ENCODE measurements around the gene AQR. TPM values are rescaled to one million over a fixed set of nuclear protein-coding genes. Genes with fewer than 3 reads are reported as not detected.

AQR gene
- total RNA-seq, 1 experiment from 2014 or later = 62.1 TPM

DNA sequence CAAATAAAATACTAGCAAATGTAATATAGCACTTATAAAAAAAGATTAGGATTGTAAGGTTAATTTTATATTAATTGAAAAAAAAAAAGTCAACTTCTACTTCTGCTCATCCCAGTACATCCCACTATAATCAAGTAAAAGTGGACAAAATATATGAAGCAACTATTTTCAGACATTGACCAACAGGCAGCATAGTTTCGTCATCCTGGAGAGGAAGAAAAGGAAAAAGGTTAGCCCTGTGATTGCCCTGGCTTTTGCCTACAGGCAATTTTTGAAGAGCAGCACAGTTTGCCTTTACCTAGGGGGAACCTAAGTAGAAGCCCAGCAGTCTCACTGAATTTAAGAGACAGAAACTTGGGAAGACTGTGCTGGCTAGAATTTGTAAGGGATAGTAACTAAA is 121.9 kb downstream of the AQR start:
- Mint-ChIP-seq H3K36me3 (no peaks in the 10 kb centered on the region), H3K27ac (no peak overlapping the region), H3K4me3 (no peak overlapping the region), H3K9me3 (peaks cover 12% of the 10 kb centered on the region), H3K27me3 (ENCODE audit: low read depth) (no peaks in the 10 kb centered on the region), H3K4me1 (no peaks in the 10 kb centered on the region)
- DNase-seq (ENCODE audit: low spot score) (no peak), ATAC-seq (no peak)
- TF ChIP-seq FOXK1 (CRISPR knock-in tag; IDR thresholded peaks at IDR 0.05) (no peak), ZNF423 (CRISPR knock-in tag; IDR thresholded peaks at IDR 0.05) (no peak), ZNF317 (CRISPR knock-in tag; IDR thresholded peaks at IDR 0.05; ENCODE audit: borderline replicate concordance, low read depth) (no peak), GABPB1 (CRISPR knock-in tag; IDR thresholded peaks at IDR 0.05) (no peak)
- TF ChIP-seq, protein P1, sequence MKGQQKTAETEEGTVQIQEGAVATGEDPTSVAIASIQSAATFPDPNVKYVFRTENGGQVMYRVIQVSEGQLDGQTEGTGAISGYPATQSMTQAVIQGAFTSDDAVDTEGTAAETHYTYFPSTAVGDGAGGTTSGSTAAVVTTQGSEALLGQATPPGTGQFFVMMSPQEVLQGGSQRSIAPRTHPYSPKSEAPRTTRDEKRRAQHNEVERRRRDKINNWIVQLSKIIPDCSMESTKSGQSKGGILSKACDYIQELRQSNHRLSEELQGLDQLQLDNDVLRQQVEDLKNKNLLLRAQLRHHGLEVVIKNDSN (CRISPR knock-in tag; IDR thresholded peaks at IDR 0.05) = no peak
- TF ChIP-seq, protein P2, sequence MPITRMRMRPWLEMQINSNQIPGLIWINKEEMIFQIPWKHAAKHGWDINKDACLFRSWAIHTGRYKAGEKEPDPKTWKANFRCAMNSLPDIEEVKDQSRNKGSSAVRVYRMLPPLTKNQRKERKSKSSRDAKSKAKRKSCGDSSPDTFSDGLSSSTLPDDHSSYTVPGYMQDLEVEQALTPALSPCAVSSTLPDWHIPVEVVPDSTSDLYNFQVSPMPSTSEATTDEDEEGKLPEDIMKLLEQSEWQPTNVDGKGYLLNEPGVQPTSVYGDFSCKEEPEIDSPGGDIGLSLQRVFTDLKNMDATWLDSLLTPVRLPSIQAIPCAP (CRISPR knock-in tag; IDR thresholded peaks at IDR 0.05) = no peak
- CTCF ChIA-PET = no interaction called here
- POLR2A ChIA-PET = no interaction called here

DNA sequence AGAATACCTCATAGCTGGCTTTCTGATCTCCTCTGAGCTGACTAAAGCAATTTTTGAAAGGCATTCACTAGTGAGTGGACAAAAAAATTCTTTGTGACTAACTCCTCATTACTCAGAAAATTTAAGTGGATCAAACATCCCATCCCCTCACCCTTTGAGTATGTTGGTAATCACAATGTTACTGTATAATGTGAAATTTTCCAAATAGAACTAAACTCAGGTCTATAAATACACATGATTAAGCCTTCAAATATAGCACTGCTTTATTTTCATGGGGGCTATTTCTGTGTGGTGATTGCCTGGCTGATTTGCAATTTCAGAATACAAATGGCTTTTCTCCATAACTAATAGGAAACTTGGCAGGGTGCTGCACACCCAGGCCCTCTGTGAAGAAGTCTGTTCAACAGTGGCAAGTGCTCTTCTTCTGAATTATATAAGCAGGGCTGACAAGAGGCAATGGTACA is 128.2 kb downstream of the AQR start:
- Mint-ChIP-seq H3K27me3 (ENCODE audit: low read depth) (no peaks in the 10 kb centered on the region), H3K27ac (no peak overlapping the region), H3K36me3 (no peaks in the 10 kb centered on the region), H3K9me3 (no peaks in the 10 kb centered on the region), H3K4me3 (no peak overlapping the region), H3K4me1 (no peaks in the 10 kb centered on the region)
- ATAC-seq (no peak), DNase-seq (ENCODE audit: low spot score) (no peak)
- ChIA-PET CTCF (no interaction called here), POLR2A (no interaction called here)
- TF ChIP-seq IRF2 (CRISPR knock-in tag; IDR thresholded peaks at IDR 0.05; ENCODE audit: borderline replicate concordance, low read depth) = no peak
- TF ChIP-seq, protein P3, sequence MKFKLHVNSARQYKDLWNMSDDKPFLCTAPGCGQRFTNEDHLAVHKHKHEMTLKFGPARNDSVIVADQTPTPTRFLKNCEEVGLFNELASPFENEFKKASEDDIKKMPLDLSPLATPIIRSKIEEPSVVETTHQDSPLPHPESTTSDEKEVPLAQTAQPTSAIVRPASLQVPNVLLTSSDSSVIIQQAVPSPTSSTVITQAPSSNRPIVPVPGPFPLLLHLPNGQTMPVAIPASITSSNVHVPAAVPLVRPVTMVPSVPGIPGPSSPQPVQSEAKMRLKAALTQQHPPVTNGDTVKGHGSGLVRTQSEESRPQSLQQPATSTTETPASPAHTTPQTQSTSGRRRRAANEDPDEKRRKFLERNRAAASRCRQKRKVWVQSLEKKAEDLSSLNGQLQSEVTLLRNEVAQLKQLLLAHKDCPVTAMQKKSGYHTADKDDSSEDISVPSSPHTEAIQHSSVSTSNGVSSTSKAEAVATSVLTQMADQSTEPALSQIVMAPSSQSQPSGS (CRISPR knock-in tag; IDR thresholded peaks at IDR 0.05; ENCODE audit: borderline replicate concordance, low read depth) = no peak
- no peak for TF ChIP-seq GABPB1 (CRISPR knock-in tag; IDR thresholded peaks at IDR 0.05)
- no peak for TF ChIP-seq PRRX2 (CRISPR knock-in tag; IDR thresholded peaks at IDR 0.05)
- TF ChIP-seq, protein P4, sequence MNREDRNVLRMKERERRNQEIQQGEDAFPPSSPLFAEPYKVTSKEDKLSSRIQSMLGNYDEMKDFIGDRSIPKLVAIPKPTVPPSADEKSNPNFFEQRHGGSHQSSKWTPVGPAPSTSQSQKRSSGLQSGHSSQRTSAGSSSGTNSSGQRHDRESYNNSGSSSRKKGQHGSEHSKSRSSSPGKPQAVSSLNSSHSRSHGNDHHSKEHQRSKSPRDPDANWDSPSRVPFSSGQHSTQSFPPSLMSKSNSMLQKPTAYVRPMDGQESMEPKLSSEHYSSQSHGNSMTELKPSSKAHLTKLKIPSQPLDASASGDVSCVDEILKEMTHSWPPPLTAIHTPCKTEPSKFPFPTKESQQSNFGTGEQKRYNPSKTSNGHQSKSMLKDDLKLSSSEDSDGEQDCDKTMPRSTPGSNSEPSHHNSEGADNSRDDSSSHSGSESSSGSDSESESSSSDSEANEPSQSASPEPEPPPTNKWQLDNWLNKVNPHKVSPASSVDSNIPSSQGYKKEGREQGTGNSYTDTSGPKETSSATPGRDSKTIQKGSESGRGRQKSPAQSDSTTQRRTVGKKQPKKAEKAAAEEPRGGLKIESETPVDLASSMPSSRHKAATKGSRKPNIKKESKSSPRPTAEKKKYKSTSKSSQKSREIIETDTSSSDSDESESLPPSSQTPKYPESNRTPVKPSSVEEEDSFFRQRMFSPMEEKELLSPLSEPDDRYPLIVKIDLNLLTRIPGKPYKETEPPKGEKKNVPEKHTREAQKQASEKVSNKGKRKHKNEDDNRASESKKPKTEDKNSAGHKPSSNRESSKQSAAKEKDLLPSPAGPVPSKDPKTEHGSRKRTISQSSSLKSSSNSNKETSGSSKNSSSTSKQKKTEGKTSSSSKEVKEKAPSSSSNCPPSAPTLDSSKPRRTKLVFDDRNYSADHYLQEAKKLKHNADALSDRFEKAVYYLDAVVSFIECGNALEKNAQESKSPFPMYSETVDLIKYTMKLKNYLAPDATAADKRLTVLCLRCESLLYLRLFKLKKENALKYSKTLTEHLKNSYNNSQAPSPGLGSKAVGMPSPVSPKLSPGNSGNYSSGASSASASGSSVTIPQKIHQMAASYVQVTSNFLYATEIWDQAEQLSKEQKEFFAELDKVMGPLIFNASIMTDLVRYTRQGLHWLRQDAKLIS (CRISPR knock-in tag; IDR thresholded peaks at IDR 0.05; ENCODE audit: borderline replicate concordance) = no peak
- TF ChIP-seq, protein P5, sequence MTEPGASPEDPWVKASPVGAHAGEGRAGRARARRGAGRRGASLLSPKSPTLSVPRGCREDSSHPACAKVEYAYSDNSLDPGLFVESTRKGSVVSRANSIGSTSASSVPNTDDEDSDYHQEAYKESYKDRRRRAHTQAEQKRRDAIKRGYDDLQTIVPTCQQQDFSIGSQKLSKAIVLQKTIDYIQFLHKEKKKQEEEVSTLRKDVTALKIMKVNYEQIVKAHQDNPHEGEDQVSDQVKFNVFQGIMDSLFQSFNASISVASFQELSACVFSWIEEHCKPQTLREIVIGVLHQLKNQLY (CRISPR knock-in tag; IDR thresholded peaks at IDR 0.05) = no peak
- TF ChIP-seq, protein P1 (CRISPR knock-in tag; IDR thresholded peaks at IDR 0.05) = no peak
- no peak for TF ChIP-seq FOXK1 (CRISPR knock-in tag; IDR thresholded peaks at IDR 0.05)
- TF ChIP-seq, protein P6, sequence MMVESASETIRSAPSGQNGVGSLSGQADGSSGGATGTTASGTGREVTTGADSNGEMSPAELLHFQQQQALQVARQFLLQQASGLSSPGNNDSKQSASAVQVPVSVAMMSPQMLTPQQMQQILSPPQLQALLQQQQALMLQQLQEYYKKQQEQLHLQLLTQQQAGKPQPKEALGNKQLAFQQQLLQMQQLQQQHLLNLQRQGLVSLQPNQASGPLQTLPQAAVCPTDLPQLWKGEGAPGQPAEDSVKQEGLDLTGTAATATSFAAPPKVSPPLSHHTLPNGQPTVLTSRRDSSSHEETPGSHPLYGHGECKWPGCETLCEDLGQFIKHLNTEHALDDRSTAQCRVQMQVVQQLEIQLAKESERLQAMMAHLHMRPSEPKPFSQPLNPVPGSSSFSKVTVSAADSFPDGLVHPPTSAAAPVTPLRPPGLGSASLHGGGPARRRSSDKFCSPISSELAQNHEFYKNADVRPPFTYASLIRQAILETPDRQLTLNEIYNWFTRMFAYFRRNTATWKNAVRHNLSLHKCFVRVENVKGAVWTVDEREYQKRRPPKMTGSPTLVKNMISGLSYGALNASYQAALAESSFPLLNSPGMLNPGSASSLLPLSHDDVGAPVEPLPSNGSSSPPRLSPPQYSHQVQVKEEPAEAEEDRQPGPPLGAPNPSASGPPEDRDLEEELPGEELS (CRISPR knock-in tag; IDR thresholded peaks at IDR 0.05) = no peak
- TF ChIP-seq CREB1 (CRISPR knock-in tag; IDR thresholded peaks at IDR 0.05) = no peak
- TF ChIP-seq, protein P7, sequence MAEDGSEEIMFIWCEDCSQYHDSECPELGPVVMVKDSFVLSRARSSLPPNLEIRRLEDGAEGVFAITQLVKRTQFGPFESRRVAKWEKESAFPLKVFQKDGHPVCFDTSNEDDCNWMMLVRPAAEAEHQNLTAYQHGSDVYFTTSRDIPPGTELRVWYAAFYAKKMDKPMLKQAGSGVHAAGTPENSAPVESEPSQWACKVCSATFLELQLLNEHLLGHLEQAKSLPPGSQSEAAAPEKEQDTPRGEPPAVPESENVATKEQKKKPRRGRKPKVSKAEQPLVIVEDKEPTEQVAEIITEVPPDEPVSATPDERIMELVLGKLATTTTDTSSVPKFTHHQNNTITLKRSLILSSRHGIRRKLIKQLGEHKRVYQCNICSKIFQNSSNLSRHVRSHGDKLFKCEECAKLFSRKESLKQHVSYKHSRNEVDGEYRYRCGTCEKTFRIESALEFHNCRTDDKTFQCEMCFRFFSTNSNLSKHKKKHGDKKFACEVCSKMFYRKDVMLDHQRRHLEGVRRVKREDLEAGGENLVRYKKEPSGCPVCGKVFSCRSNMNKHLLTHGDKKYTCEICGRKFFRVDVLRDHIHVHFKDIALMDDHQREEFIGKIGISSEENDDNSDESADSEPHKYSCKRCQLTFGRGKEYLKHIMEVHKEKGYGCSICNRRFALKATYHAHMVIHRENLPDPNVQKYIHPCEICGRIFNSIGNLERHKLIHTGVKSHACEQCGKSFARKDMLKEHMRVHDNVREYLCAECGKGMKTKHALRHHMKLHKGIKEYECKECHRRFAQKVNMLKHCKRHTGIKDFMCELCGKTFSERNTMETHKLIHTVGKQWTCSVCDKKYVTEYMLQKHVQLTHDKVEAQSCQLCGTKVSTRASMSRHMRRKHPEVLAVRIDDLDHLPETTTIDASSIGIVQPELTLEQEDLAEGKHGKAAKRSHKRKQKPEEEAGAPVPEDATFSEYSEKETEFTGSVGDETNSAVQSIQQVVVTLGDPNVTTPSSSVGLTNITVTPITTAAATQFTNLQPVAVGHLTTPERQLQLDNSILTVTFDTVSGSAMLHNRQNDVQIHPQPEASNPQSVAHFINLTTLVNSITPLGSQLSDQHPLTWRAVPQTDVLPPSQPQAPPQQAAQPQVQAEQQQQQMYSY (CRISPR knock-in tag; IDR thresholded peaks at IDR 0.05) = no peak
- TF ChIP-seq, protein P8, sequence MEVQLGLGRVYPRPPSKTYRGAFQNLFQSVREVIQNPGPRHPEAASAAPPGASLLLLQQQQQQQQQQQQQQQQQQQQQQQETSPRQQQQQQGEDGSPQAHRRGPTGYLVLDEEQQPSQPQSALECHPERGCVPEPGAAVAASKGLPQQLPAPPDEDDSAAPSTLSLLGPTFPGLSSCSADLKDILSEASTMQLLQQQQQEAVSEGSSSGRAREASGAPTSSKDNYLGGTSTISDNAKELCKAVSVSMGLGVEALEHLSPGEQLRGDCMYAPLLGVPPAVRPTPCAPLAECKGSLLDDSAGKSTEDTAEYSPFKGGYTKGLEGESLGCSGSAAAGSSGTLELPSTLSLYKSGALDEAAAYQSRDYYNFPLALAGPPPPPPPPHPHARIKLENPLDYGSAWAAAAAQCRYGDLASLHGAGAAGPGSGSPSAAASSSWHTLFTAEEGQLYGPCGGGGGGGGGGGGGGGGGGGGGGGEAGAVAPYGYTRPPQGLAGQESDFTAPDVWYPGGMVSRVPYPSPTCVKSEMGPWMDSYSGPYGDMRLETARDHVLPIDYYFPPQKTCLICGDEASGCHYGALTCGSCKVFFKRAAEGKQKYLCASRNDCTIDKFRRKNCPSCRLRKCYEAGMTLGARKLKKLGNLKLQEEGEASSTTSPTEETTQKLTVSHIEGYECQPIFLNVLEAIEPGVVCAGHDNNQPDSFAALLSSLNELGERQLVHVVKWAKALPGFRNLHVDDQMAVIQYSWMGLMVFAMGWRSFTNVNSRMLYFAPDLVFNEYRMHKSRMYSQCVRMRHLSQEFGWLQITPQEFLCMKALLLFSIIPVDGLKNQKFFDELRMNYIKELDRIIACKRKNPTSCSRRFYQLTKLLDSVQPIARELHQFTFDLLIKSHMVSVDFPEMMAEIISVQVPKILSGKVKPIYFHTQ (CRISPR knock-in tag; IDR thresholded peaks at IDR 0.05) = no peak
- no peak for TF ChIP-seq ZNF671 (CRISPR knock-in tag; IDR thresholded peaks at IDR 0.05)

Measured in WTC11 (cell line).